GM08714 (cell line): ENCODE data around the gene SH3RF1.

Experiments
- H3K4me3 ChIP-seq: fragments of 200-500 bp; sonication (Bioruptor generic); 2 replicates; pipeline ENCODE4 v1.5.1; 2014; ENCODE audit warnings: mild to moderate bottlenecking, low read length, inconsistent platforms
- ZNF274 ChIP-seq: IDR thresholded peaks from 2 replicates; pipeline ENCODE4 v1.6.1; 2012; ENCODE audit warnings: mild to moderate bottlenecking, low read depth, low read length

Gene SH3RF1

GRCh38 chr4:169131556-169132208 lies 139.1 kb downstream of the SH3RF1 start:
- no peak overlapping the region for H3K4me3 ChIP-seq
- TF ChIP-seq ZNF274, result no peak

- H3K4me3 ChIP-seq, result no peak overlapping the region
- no peak for TF ChIP-seq ZNF274
These were observed 141.9 kb downstream of the SH3RF1 start for GRCh38 chr4:169128902-169129301.

GRCh38 chr4:169127314-169127713 lies 143.4 kb downstream of the SH3RF1 start:
- TF ChIP-seq ZNF274, result no peak
- H3K4me3 ChIP-seq, result no peak overlapping the region

- no peak overlapping the region for H3K4me3 ChIP-seq
- no peak for TF ChIP-seq ZNF274
These were observed 146.1 kb downstream of the SH3RF1 start for GRCh38 chr4:169124661-169125060.

GRCh38 chr4:169122422-169122821 lies 148.3 kb downstream of the SH3RF1 start:
- no peak overlapping the region for H3K4me3 ChIP-seq
- no peak for TF ChIP-seq ZNF274

GRCh38 chr4:169121861-169122382 lies 148.8 kb downstream of the SH3RF1 start:
- no peak for TF ChIP-seq ZNF274
- no peak overlapping the region for H3K4me3 ChIP-seq

GRCh38 chr4:169120624-169121023 lies 150.1 kb downstream of the SH3RF1 start:
- TF ChIP-seq ZNF274, result no peak

GRCh38 chr4:169119536-169119935 lies 151.2 kb downstream of the SH3RF1 start:
- H3K4me3 ChIP-seq, result no peak overlapping the region
- TF ChIP-seq ZNF274, result no peak

More at GRCh38 chr4:169120624-169121023, 150.1 kb downstream of the SH3RF1 start:
- no peak overlapping the region for H3K4me3 ChIP-seq

GRCh38 chr4:169117591-169118081 lies 153.1 kb downstream of the SH3RF1 start:
- TF ChIP-seq ZNF274, result no peak
- no peak overlapping the region for H3K4me3 ChIP-seq

- no peak overlapping the region for H3K4me3 ChIP-seq
- no peak for TF ChIP-seq ZNF274
These were observed 154.4 kb downstream of the SH3RF1 start for GRCh38 chr4:169116270-169116901.

GRCh38 chr4:169115897-169116254 lies 154.9 kb downstream of the SH3RF1 start:
- H3K4me3 ChIP-seq, result no peak overlapping the region
- no peak for TF ChIP-seq ZNF274

- H3K4me3 ChIP-seq, result no peak overlapping the region
- no peak for TF ChIP-seq ZNF274
These were observed 155.4 kb downstream of the SH3RF1 start for GRCh38 chr4:169115144-169115896.

- TF ChIP-seq ZNF274, result no peak
These were observed 156.3 kb downstream of the SH3RF1 start for GRCh38 chr4:169114341-169114974.

GRCh38 chr4:169110633-169111032 lies 160.1 kb downstream of the SH3RF1 start:
- TF ChIP-seq ZNF274, result no peak
- H3K4me3 ChIP-seq, result no peak overlapping the region

More at GRCh38 chr4:169114341-169114974, 156.3 kb downstream of the SH3RF1 start:
- no peak overlapping the region for H3K4me3 ChIP-seq
